ENCODE results near the gene ZNG1C.
"Not testable (repeated sequence)": the region's sequence is repeated elsewhere in the genome, so short reads cannot be mapped to it uniquely, and the experiment has no call there.

DNA sequence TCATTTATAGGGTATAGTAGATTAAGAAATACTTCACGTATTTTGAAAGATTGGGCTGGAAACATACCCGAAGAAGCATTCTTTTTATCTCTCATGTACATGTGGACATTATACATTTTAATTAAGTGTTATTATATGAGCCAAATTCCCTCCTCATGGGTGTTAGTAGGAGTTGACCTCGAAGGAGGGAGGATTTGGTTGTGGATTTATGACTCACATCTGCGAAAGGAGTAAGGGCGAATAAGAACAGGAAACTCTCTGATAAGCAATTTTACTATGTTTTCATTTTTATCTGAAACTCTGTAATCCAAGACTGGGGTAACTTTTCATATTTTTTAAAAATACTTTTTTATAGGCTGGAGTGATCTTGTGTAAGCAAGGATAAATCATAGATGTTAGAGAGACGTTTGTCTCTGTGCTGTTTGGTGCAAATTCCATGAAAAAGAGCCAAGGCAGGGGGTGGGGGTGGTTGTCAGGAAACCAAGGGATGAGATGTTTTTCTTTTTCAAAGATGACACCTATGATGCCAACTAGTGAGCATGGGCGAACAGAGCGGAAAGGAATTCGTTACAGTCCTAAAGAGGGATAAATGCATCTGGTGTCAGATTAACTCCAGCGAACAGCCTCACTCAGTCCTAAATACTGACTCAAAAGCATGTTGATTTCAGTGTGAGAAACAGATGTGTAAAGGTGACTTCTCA is 95.0 kb downstream of the ZNG1C start:
- TF ChIP-seq, protein P1, sequence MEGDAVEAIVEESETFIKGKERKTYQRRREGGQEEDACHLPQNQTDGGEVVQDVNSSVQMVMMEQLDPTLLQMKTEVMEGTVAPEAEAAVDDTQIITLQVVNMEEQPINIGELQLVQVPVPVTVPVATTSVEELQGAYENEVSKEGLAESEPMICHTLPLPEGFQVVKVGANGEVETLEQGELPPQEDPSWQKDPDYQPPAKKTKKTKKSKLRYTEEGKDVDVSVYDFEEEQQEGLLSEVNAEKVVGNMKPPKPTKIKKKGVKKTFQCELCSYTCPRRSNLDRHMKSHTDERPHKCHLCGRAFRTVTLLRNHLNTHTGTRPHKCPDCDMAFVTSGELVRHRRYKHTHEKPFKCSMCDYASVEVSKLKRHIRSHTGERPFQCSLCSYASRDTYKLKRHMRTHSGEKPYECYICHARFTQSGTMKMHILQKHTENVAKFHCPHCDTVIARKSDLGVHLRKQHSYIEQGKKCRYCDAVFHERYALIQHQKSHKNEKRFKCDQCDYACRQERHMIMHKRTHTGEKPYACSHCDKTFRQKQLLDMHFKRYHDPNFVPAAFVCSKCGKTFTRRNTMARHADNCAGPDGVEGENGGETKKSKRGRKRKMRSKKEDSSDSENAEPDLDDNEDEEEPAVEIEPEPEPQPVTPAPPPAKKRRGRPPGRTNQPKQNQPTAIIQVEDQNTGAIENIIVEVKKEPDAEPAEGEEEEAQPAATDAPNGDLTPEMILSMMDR (IDR thresholded peaks at IDR 0.05; ENCODE audit: low read depth, low read length): not testable (repeated sequence)
- TF ChIP-seq, protein P2, sequence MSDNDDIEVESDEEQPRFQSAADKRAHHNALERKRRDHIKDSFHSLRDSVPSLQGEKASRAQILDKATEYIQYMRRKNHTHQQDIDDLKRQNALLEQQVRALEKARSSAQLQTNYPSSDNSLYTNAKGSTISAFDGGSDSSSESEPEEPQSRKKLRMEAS (IDR thresholded peaks at IDR 0.05; ENCODE audit: low read depth, low read length): not testable (repeated sequence)
- not testable (repeated sequence) for TF ChIP-seq POLR2A (IDR thresholded peaks at IDR 0.05; ENCODE audit: extremely low read depth, insufficient read length); MYC (IDR thresholded peaks at IDR 0.05; ENCODE audit: low read depth, low read length)
